Duodenal mucosa (tissue), 2 donors: ENCODE data around the gene RPL29.

Experiments used
- H3K27ac ChIP-seq: one replicate; pipeline ENCODE4 v1.7.0; 2013; ENCODE audit warnings: low read depth, low read length
- H3K27me3 ChIP-seq, 2 donors: one replicate each; pipeline ENCODE4 v1.7.0; 2013; ENCODE audit warnings: low read length in 2 of 2, control low read depth in 1 of 2; ENCODE audit not compliant: insufficient read depth in 2 of 2, control insufficient read depth in 1 of 2
- H3K36me3 ChIP-seq, 2 donors: one replicate each; pipeline ENCODE4 v1.7.0; 2013; ENCODE audit warnings: low read length in 2 of 2, control low read depth in 1 of 2; ENCODE audit not compliant: insufficient read depth in 2 of 2, control insufficient read depth in 1 of 2
- H3K4me1 ChIP-seq, 2 donors: one replicate each; pipeline ENCODE4 v1.7.0; 2013; ENCODE audit warnings: low read length in 2 of 2, control low read depth in 1 of 2; ENCODE audit not compliant: insufficient read depth in 2 of 2, control insufficient read depth in 1 of 2
- H3K4me3 ChIP-seq, 2 donors: one replicate each; pipeline ENCODE4 v1.7.0; 2013; ENCODE audit warnings: low read length in 2 of 2, low read depth in 1 of 2
- H3K9ac ChIP-seq, 2 donors: one replicate each; pipeline ENCODE4 v1.7.0; 2013; ENCODE audit warnings: low read length in 2 of 2, low read depth in 1 of 2
- H3K9me3 ChIP-seq, 2 donors: one replicate each; pipeline ENCODE4 v1.7.0; 2013; ENCODE audit warnings: low read length in 2 of 2, control low read depth in 1 of 2; ENCODE audit not compliant: control insufficient read depth in 1 of 2

The RPL29 gene

GRCh38 chr3:51974277-51974962 is 21.3 kb downstream of the RPL29 start:
- no peaks in the 10 kb centered on the region for H3K27me3 ChIP-seq
- peaks cover 37 to 40% of the 10 kb centered on the region in 2 donors for H3K4me1 ChIP-seq
- H3K36me3 ChIP-seq, result no peaks in the 10 kb centered on the region
- H3K27ac ChIP-seq, result peak overlapping the region; percentile 89
- no peaks in the 10 kb centered on the region for H3K9me3 ChIP-seq
- H3K4me3 ChIP-seq, result peak overlapping the region; percentile 80 to 95
- H3K9ac ChIP-seq, result peak overlapping the region; percentile 70 to 85

DNA sequence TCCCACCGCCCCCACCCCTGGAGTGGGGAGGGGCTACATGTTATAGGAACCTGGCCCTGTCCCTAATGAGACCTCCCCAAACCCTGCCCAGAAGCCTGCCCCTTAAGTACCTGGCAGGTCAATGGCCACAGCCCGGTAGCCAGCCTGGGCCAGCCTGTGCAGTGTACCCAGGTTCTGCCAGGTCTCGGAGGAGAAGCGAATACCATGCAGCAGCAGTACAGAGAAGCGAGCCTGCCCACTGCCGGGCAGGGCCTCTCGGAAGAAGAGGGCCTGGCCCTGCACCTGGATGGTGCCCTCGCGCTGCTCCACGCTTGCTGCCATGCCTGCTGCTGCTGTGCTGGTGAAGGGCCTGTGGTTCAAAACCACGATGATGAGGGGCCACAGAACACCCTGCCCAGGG is 24.3 kb downstream of the RPL29 start:
- H3K4me1 ChIP-seq, result peaks cover 34 to 46% of the 10 kb centered on the region in 2 donors
- no peaks in the 10 kb centered on the region for H3K9me3 ChIP-seq
- no peak overlapping the region for H3K9ac ChIP-seq
- H3K4me3 ChIP-seq, result no peak overlapping the region
- no peaks in the 10 kb centered on the region for H3K36me3 ChIP-seq
- H3K27me3 ChIP-seq, result no peaks in the 10 kb centered on the region
- H3K27ac ChIP-seq, result no peak overlapping the region

DNA sequence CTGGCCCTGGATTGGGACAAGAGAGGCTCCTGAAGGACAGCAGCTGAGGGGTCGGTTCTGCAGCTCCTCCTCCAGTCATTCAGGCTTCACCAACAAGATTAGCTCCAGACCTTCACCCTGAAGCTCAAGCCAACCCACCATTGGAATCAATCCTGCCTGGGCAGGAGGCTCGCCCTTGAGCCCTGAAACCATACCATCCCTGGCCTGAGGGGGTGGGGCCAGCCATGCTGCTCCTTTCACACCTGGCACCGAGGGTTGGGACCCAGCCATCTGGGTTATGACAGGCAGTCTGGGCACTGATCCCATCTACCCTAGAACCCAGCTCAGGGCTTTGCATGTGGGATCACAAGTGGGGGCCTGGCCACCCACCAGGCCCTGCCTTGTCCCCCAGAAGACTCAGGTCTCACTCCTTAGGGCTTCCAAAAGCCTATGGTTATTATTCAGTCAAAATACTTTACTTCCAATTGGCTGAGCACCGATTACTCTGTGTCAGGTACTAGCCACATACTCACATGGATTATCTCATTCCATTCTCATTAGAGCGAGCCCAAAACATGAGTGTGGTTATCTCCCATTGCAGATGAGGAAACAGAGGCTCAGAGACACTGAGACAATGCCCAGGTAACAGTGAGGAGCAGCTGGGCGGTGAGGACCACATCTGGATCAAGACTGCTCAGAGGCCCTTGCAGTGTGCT is 24.9 kb downstream of the RPL29 start:
- Histone ChIP-seq H3K9me3 (no peaks in the 10 kb centered on the region), H3K27me3 (no peaks in the 10 kb centered on the region), H3K4me3 (no peak overlapping the region), H3K36me3 (no peaks in the 10 kb centered on the region), H3K4me1 (peaks cover 30 to 43% of the 10 kb centered on the region in 2 donors), H3K9ac (no peak overlapping the region), H3K27ac (no peak overlapping the region)

DNA sequence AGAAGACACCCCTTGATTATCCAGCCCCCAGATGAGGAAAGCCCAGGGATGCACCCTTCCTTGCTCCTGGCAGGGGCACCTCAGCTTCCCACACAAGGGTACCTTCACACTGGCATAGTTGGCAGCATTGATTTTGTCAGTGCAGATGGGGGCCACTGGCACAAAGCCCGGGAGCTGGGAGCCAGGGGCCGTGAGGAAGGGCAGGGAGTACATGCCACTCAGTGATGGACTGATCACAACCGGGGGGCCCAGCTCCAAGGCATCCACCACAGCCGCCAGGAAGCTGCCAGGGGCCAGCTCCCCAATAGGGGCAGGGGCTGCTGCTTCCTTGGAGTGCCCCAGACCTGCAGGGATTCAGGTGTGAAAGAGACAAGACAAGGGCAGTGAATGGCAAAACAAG is 25.9 kb downstream of the RPL29 start:
- Histone ChIP-seq H3K4me1 (peaks cover 26 to 38% of the 10 kb centered on the region in 2 donors), H3K27me3 (no peaks in the 10 kb centered on the region), H3K27ac (no peak overlapping the region), H3K36me3 (no peaks in the 10 kb centered on the region), H3K9ac (no peak overlapping the region), H3K4me3 (no peak overlapping the region), H3K9me3 (no peaks in the 10 kb centered on the region)

DNA sequence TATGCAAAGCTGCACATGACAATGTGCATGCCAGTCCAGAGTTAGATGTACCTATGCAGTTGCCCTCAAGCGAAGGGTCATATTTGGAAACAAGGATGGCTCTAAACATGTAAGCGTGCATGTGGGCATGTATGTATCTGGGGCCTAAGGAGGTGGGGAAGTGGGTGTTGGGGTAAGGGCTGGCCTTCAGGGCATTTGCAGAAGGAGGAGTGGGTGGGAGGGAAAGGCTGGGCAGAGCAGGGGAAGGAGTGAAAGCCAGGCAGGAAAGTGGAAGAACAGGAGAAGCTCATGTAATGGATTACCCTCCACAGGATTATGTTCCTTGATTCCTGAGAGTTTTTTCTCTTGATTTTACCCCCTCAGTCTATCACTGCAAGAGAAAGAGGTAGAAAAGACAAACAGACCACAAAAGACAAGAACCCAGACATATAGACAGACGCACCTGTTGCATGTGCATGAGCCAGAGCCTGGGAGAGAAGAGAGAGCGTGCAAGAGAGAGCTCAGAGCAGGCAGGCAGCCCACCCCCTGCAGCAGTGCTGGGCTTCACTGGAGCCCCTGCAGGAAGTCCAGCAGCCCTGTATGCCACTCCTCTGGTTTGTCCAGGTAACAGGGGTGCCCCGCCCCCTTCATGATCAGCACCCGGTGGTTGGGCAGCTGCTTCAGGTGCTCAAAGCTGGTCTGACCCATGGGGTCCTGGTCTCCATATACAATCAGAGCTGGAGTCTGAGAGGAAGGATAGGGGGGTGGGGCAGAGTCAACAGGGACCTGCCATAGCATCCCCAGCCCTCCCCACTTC is 26.6 kb downstream of the RPL29 start:
- H3K4me3 ChIP-seq, result peak overlapping the region in 1 of 2 donors; percentile 8
- H3K36me3 ChIP-seq, result no peaks in the 10 kb centered on the region
- H3K27ac ChIP-seq, result no peak overlapping the region
- no peaks in the 10 kb centered on the region for H3K9me3 ChIP-seq
- peaks cover 20 to 30% of the 10 kb centered on the region in 2 donors for H3K4me1 ChIP-seq
- peak overlapping the region in 1 of 2 donors; percentile 1 for H3K9ac ChIP-seq
- no peaks in the 10 kb centered on the region for H3K27me3 ChIP-seq

GRCh38 chr3:51968170-51968775 is 27.4 kb downstream of the RPL29 start:
- Histone ChIP-seq H3K4me3 (peak overlapping the region; percentile 70 to 75), H3K9me3 (no peaks in the 10 kb centered on the region), H3K27me3 (no peaks in the 10 kb centered on the region), H3K4me1 (peaks cover 18 to 29% of the 10 kb centered on the region in 2 donors), H3K9ac (peak overlapping the region; percentile 44 to 74), H3K36me3 (no peaks in the 10 kb centered on the region), H3K27ac (peak overlapping the region; percentile 38)

GRCh38 chr3:51967384-51968169 is 28.1 kb downstream of the RPL29 start, which contains the start of gene PCBP4:
Gene PCBP4 (minus strand): TSS chr3:51967454. CDS start chr3:51961240, 6,214 bp downstream.
- H3K36me3 ChIP-seq, result no peaks in the 10 kb centered on the region
- H3K9me3 ChIP-seq, result no peaks in the 10 kb centered on the region
- peak within 1 kb of the TSS; percentile 76 to 81 for H3K4me3 ChIP-seq
- H3K27ac ChIP-seq, result peak within 1 kb of the TSS; percentile 38
- peak within 1 kb of the TSS; percentile 64 to 85 for H3K9ac ChIP-seq
- H3K4me1 ChIP-seq, result peaks cover 18 to 26% of the 10 kb centered on the region in 2 donors
- H3K27me3 ChIP-seq, result no peaks in the 10 kb centered on the region

DNA sequence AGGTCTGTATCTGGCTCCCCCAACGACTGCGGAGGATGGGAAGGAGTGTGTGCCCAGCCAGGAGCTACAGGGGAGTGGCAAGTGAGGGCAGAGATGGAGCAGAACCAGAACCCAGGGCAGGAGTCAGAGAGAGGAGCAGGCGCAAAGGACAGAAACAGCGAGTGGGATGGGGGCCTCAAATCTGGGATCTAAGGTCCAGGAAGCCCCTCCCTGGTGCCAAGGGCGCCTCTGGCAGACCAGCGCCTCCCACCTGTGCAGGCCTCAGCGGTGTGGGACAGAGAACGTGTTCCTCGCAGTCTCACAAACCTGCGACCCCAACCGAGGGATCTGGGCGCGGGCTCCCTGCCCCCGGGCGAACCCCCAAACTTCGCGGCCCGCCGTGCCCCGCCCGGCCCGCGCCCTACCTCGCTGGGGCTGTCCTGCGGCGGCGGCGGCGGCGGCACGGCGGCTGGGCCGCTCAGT is 28.7 kb downstream of the RPL29 start:
- Histone ChIP-seq H3K9ac (peak overlapping the region; percentile 64 to 85), H3K36me3 (no peaks in the 10 kb centered on the region), H3K4me3 (peak overlapping the region; percentile 76 to 81), H3K9me3 (no peaks in the 10 kb centered on the region), H3K4me1 (peaks cover 18 to 25% of the 10 kb centered on the region in 2 donors), H3K27me3 (no peaks in the 10 kb centered on the region), H3K27ac (peak overlapping the region; percentile 36)

DNA sequence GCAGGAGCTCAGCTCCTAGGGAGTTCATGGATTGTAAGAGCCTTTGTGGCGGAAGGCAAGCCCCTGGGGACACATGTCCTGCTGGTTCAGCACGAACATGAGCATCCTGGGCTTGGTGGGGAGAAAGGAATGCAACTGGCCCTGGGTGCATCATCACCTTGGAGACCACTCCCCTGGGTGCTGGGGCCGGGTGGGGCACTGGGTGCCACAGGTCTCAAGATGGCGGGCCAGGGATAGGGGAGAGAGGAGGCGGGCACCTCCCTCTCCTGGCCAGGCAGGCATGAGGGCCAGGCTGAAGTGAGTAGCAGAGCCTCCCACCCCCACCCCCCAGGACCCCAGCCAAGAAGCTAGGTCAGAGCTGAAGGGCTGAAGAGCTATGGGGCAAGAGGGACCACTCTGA is 29.2 kb downstream of the RPL29 start:
- Histone ChIP-seq H3K9ac (peak overlapping the region in 1 of 2 donors; percentile 64), H3K27me3 (no peaks in the 10 kb centered on the region), H3K4me3 (peak overlapping the region; percentile 76 to 81), H3K9me3 (no peaks in the 10 kb centered on the region), H3K36me3 (no peaks in the 10 kb centered on the region), H3K27ac (no peak overlapping the region), H3K4me1 (peaks cover 17 to 24% of the 10 kb centered on the region in 2 donors)
